Keratinocyte (primary cell): ENCODE data around the gene CFHR5. TPM values are rescaled to one million over a fixed set of nuclear protein-coding genes. Genes with fewer than 3 reads are reported as not detected.

Source experiments
- DNase-seq: peaks from one replicate; pipeline ENCODE4 v3.0.0-alpha.2; 2011; ENCODE audit warnings: low read depth, missing footprints, low spot score
- FAIRE-seq: peaks from 2 replicates; lab custom pipeline; 2011; peaks lifted over from hg19 to GRCh38; lab: Jason Lieb, UNC
- H2AFZ ChIP-seq: 2 replicates; pipeline ENCODE4 v1.6.0; 2012; ENCODE audit warnings: low read length, control low read depth, inconsistent platforms; ENCODE audit not compliant: control insufficient read depth
- H3K27ac ChIP-seq: 2 replicates; pipeline ENCODE4 v1.5.1; 2011; ENCODE audit warnings: low read length; ENCODE audit not compliant: control insufficient read depth, insufficient read depth
- H3K27me3 ChIP-seq: 3 replicates; pipeline ENCODE4 v1.6.0; 2011; ENCODE audit warnings: low read length; ENCODE audit not compliant: control insufficient read depth, insufficient read depth; ENCODE audit errors: extremely low read depth
- H3K36me3 ChIP-seq, 2 experiments: 2 replicates in 1 of 2; 3 replicates in 1 of 2; pipeline ENCODE4 v1.5.1; 2011; ENCODE audit warnings: low read length in 2 of 2, mild to moderate bottlenecking in 1 of 2; ENCODE audit not compliant: control insufficient read depth in 2 of 2, insufficient read depth in 2 of 2; ENCODE audit errors: extremely low read depth in 1 of 2
- H3K4me1 ChIP-seq: 3 replicates; pipeline ENCODE4 v1.5.1; 2011; ENCODE audit warnings: low read length; ENCODE audit not compliant: control insufficient read depth, insufficient read depth; ENCODE audit errors: extremely low read depth
- H3K4me2 ChIP-seq: 3 replicates; pipeline ENCODE4 v1.6.0; 2011; ENCODE audit warnings: low read depth, low read length; ENCODE audit not compliant: control insufficient read depth, insufficient read depth; ENCODE audit errors: extremely low read depth
- H3K4me3 ChIP-seq, 3 experiments: fragments of 200-600 bp in 1 of 3; sonication (generic) in 1 of 3; 2 replicates in 2 of 3; 3 replicates in 1 of 3; pipeline ENCODE4 v1.5.1; 2011 to 2016; ENCODE audit warnings: low read length in 3 of 3, mild to moderate bottlenecking in 3 of 3, control low read depth in 2 of 3, inconsistent platforms in 1 of 3, low read depth in 1 of 3, mixed read lengths in 1 of 3, mixed run types in 1 of 3, moderate library complexity in 1 of 3; ENCODE audit not compliant: control insufficient read depth in 2 of 3, insufficient read depth in 2 of 3; ENCODE audit errors: extremely low read depth in 1 of 3
- H3K79me2 ChIP-seq: 2 replicates; pipeline ENCODE4 v1.6.0; 2012; ENCODE audit warnings: low read length; ENCODE audit not compliant: control insufficient read depth, insufficient read depth
- H3K9ac ChIP-seq: 3 replicates; pipeline ENCODE4 v1.6.0; 2011; ENCODE audit warnings: low read length; ENCODE audit not compliant: control insufficient read depth, insufficient read depth; ENCODE audit errors: extremely low read depth
- H3K9me1 ChIP-seq: 3 replicates; pipeline ENCODE4 v1.6.0; 2011; ENCODE audit warnings: low read length; ENCODE audit not compliant: control insufficient read depth, insufficient read depth; ENCODE audit errors: extremely low read depth
- H3K9me3 ChIP-seq: 2 replicates; pipeline ENCODE4 v1.5.1; 2012; ENCODE audit warnings: low read depth, low read length; ENCODE audit not compliant: control insufficient read depth
- H4K20me1 ChIP-seq: 3 replicates; pipeline ENCODE4 v1.6.0; 2011; ENCODE audit warnings: low read length; ENCODE audit not compliant: control insufficient read depth, insufficient read depth; ENCODE audit errors: extremely low read depth
- CTCF ChIP-seq, 3 experiments: IDR thresholded peaks in 1 of 3; conservative IDR thresholded peaks in 1 of 3; optimal IDR thresholded peaks in 1 of 3; 2 replicates in 2 of 3; 3 replicates in 1 of 3; pipeline versions ENCODE3 to v1.5.1; 2011; ENCODE audit warnings: low read length in 3 of 3, mild to moderate bottlenecking in 3 of 3, moderate library complexity in 2 of 3, control low read depth in 1 of 3, inconsistent platforms in 1 of 3; ENCODE audit not compliant: insufficient read depth in 2 of 3; ENCODE audit errors: extremely low read depth in 1 of 3
- EZH2 ChIP-seq: IDR thresholded peaks from one replicate; pipeline ENCODE4 v1.6.1; 2012; ENCODE audit warnings: inconsistent platforms, mild to moderate bottlenecking, low read length, moderate library complexity
- dilution Hi-C: fragments of 300-500 bp; cut with MboI; formaldehyde crosslinking; loops from one replicate; pipeline ENCODE4 v1.7.0; 2020; ENCODE audit warnings: low sequenced_read_pairs; ENCODE audit not compliant: extremely low pct_ligation_motif_present
- polyA plus RNA-seq, 5 experiments: library from polyadenylated mRNA; depleted of rRNA in 3 of 5; stranded (reverse) in 3 of 5; stranded (forward) in 1 of 5; unstranded in 1 of 5; fragments of >200 nt; gene quantifications; 1 replicate in 1 of 5; 2 replicates in 3 of 5; 3 replicates in 1 of 5; pipeline versions ENCODE4 v1.2.1 to v1.2.3, GENCODE V29; 2011 to 2012; ENCODE audit warnings: missing spikeins in 2 of 5, low read depth in 1 of 5, low replicate concordance in 1 of 5

Gene CFHR5
- polyA plus RNA-seq, 1 donor (not counting 4 experiments of a cell fraction or from before 2014, with no cell fraction given): not detected

DNA sequence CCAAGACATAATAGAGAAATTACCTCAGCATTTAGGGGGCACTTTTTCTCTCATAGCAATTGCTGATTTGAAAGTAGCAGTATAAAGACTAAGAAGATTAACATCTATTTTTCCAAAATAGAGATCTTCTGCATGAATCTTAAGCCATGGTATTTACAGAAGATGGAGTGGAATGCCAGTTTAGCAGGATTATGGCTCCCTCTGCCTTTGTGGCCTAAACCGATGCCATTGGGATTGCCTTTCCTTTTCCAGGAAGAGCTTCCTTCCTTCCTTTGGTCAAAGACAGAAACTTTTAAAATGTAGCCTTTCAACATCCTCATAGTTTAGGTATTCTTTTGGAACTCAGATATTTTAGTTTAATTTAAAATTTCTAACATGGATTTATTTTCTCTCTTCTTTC lies 39.4 kb downstream of the CFHR5 start:
- H3K79me2 ChIP-seq: no peaks in the 10 kb centered on the region
- DNase-seq: no peak
- no peaks in the 10 kb centered on the region for H3K4me1 ChIP-seq
- no peak overlapping the region for H3K27ac ChIP-seq
- no peak overlapping the region for H3K4me3 ChIP-seq
- no peaks in the 10 kb centered on the region for H3K27me3 ChIP-seq
- TF ChIP-seq EZH2 (no peak), CTCF (optimal IDR thresholded peaks at IDR 0.05 in 1 of 3, IDR thresholded peaks at IDR 0.05 in 1 of 3, conservative IDR thresholded peaks at IDR 0.05 in 1 of 3; ENCODE audit: extremely low read depth in 1 of 3, insufficient read depth in 2 of 3, low read length in 3 of 3) (no peak)
- H2AFZ ChIP-seq: no peak overlapping the region
- dilution Hi-C loops: no loop called here
- no peak overlapping the region for H3K4me2 ChIP-seq
- no peaks in the 10 kb centered on the region for H3K9me3 ChIP-seq
- no peaks in the 10 kb centered on the region for H3K9me1 ChIP-seq
- no peaks in the 10 kb centered on the region for H4K20me1 ChIP-seq
- no peak overlapping the region for H3K9ac ChIP-seq
- FAIRE-seq: no peak
- H3K36me3 ChIP-seq: no peaks in the 10 kb centered on the region

DNA sequence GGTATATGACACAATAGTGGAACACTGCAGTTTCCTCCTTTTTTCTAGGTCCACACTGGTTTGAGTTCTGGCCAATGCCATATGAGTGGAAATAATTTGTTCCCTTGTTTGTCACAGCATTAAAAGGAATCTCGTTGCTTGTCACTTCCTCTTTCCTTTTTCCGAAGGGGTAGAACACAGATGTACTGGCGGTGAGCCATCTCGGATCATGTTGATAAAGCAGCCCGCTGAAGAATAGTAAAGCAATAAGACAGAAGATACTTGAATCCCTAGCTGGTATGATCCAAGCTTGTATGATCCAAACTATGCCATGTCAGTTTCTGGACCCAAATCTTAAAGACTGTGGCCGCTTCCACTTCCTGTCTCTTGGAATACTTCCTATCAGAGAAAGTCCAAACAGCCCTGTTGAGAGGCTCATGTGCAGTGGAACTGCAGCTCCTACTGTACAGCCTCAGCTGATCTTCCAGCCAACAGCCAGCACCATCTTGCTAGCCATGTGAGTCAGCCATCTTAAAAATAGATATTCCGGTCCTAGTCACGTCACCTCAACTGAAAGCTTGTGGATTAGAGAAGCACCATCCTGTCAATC lies 40.3 kb downstream of the CFHR5 start:
- no peak overlapping the region for H3K9ac ChIP-seq
- H3K79me2 ChIP-seq: no peaks in the 10 kb centered on the region
- dilution Hi-C loops: no loop called here
- no peaks in the 10 kb centered on the region for H3K9me1 ChIP-seq
- H3K27ac ChIP-seq: no peak overlapping the region
- no peak overlapping the region for H3K4me3 ChIP-seq
- H3K4me2 ChIP-seq: no peak overlapping the region
- H3K27me3 ChIP-seq: no peaks in the 10 kb centered on the region
- H3K4me1 ChIP-seq: no peaks in the 10 kb centered on the region
- no peaks in the 10 kb centered on the region for H4K20me1 ChIP-seq
- H2AFZ ChIP-seq: no peak overlapping the region
- DNase-seq: no peak
- H3K9me3 ChIP-seq: no peaks in the 10 kb centered on the region
- no peak for FAIRE-seq
- TF ChIP-seq CTCF (optimal IDR thresholded peaks at IDR 0.05 in 1 of 3, IDR thresholded peaks at IDR 0.05 in 1 of 3, conservative IDR thresholded peaks at IDR 0.05 in 1 of 3; ENCODE audit: extremely low read depth in 1 of 3, insufficient read depth in 2 of 3, low read length in 3 of 3) (no peak), EZH2 (no peak)
- H3K36me3 ChIP-seq: no peaks in the 10 kb centered on the region
